A673 (cell line): Measurements from ENCODE around the gene MYO5A.

Experiments
- CTCF ChIP-seq: fragments of 300-800, 200-600 bp; sonication (generic); conservative IDR thresholded peaks from 2 replicates; pipeline ENCODE4 v1.5.1; 2017; ENCODE audit warnings: low read depth, mild to moderate bottlenecking, antibody characterized with exemption, low read length, moderate library complexity, mixed read lengths
- EZH2 ChIP-seq: fragments of 200-600 bp; sonication (generic); IDR thresholded peaks from 2 replicates; pipeline ENCODE4 v1.6.1; 2017; ENCODE audit warnings: borderline replicate concordance, low read depth, mild to moderate bottlenecking, mixed read lengths, antibody characterized with exemption, low read length; ENCODE audit not compliant: poor library complexity, severe bottlenecking

DNA sequence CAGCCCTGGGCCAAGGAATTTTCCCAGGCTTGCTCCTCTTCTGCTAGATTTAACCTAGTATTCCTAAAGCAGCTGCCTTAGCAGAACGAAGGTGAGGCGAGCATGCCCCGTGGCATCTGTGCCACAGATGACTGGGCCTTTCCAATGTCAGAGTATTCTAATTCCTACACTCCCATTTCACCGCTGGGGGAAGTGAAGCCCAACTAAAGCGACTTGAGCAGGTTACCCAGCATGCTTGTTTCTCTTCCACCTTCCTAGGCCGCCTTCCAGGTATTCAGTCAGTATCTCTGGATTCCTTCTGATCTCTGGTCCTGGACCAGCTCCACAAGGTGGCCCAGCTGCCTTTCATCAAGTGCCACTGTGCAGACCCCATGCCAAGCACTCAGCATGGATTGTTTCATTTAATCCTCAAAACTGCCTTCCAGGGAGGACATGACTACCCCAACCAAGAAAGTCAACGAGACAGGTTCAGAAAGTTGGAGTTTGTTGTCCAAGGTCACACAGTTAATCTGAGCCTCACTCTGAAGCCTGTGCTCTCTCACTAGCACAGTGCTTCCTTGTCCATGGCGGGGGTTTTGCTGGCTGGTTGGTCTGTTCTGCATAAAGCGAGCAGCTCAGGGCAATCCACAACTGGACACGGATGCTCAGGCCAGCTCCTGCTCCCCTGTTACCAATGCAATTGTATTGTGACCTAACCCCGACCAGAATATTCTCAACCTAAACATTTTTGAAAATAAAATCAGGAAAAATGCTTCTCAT lies 248.2 kb downstream of the MYO5A start:
- TF ChIP-seq CTCF (no peak), EZH2 (no peak)
